HG02798 (cell line): ENCODE measurements around the gene IFNA2.
"Not testable (repeated sequence)": the region's sequence is repeated elsewhere in the genome, so short reads cannot be mapped to it uniquely, and the experiment has no call there.

ENCODE experiments used
- ATAC-seq: cut with Tn5 transposase; IDR thresholded peaks from one replicate; pipeline ENCODE4 v1.9.1; 2021; ENCODE audit warnings: mild to moderate bottlenecking; ENCODE audit not compliant: unreplicated experiment, poor library complexity

IFNA2 gene

DNA sequence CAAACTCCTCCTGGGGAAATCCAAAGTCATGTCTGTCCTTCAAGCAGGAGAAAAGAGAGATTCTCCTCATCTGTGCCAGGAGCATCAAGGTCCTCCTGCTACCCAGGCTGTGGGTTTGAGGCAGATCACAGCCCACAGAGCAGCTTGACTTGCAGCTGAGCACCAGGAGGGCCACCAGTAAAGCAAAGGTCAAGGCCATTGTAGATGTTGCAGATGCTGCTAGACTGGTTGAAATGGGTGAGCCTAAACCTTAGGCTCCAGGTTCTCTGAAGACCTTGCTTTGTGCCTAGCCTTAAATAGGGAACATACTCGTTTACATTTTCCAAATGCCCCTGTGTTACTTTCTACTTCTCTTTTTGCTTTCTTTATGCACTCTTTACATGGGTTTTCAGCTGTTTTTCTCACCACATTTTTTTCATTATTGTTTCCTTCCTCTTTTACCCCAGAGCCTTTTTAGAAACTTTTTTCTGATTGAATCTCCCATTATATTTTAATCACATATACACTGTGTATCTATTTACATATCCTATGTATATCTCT is at the start of gene IFNA2:
Gene IFNA2, minus strand, starts transcription at position 268 of the 540 bp plus-strand sequence. Its CDS starts 69 bp downstream, at position 199.
- no peak for ATAC-seq

GRCh38 chr9:21435015-21435383 is 49.8 kb upstream of the IFNA2 start:
- not testable (repeated sequence) for ATAC-seq

DNA sequence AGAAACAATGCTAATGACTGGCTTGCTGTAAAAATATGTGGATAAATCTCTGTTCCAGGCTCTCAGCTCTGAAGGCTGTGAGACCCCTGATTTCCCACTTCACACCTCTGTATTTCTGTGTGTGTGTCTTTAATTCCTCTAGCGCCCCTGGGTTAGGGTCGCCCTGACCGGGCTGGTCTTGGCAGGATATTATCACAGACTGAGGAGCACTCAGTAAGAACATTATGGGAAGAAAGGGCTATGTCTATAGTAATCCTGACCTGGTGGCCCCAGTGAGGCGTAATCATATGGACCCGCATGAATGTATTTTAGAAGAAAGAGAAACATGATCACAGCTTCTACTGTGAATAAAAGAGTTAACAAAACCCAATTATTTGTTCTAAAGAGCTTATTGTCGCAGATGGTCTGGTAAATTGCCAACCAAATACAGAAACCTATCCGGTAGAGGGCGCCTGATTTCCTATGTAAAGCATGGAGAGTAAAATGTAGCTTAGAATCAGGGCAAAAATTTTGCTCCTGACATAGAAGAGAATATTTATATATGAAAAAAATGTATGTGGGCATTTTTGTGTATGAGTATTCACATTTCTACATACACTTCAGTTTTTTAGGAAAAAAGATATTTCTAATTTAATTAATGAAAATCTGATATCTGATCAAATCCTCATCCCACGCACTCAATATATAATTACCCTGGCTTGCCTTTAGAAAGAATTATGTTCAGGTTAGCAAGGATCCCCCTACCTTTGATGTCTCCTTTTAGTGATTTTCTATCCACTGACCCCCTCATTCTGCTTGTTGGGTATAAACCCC is 49.2 kb upstream of the IFNA2 start:
- no peak for ATAC-seq

- ATAC-seq = peak; percentile 66
Observed at GRCh38 chr9:21432672-21433425, 47.7 kb upstream of the IFNA2 start.

DNA sequence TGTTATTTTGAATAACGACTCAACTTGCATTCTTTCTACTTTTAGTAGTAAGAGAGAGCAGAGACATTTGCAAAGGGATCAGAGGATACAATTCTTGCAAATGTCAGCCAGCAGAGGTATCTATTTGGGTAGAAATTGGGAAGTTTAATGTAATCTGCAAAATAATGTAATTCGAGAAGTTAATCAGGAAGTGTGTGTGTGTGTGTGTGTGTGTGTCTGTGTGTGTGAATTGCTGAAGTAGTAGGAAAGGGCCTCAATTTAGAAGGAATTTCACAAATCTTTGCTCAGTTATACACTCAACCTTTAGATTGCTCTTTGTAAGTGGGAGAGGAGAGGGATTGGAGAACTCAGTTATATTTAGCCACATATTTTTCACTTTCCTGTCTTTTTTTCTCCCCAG is 44.0 kb upstream of the IFNA2 start:
- ATAC-seq = no peak

DNA sequence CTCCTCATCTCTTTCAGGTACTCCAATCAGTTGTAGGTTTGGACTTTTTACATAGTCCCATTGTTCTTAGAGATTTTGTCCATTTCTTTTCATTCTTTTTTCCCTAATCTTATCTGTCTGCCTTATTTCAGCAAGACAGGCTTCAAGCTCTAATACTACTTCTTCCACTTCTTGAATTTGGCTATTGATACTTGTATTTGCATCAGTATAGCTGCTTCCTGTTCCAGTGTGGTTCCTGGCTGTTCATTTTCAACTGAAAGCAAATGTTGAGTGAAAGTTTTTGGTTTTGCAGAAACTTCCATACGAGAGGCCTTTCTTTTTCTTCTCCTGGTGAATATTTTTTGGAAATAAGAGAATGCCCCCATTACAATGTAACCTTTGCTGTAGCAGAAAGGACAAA is 43.0 kb upstream of the IFNA2 start:
- ATAC-seq = peak; percentile 43

DNA sequence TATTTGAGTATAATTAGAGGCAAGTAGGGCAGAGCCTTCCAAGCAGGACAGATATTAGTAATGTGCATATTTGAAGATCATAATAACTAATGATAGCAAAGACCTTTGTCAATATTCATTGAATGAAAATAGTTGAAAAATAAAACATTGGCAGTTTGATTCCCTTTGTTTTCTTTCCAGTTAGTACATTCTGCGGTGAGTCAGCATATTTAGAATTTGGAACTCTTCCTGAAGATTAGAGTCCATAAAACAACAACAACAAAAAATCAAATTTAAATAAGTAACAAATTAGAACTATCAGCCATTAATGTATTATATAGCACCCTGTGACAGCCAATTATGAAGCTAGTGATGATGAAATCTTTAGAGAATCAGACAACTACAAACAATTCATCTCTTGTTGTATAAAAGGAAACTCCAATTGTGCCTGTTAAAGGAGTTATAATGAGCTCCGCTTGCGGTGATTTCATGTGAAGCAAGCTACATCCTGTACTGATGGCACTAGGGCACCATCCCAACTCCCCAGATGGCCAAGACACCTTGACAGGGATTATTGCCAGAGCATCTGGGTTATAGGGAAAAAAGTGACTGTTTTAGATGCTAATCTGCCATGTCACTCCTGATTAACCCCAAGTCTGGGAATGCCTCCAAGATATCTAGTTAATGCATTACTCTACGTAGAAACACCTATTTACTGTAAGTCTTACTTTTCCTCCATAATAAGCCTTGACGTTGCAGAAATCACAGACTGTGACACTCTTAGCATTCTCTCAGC is 30.5 kb upstream of the IFNA2 start:
- ATAC-seq = no peak

- no peak for ATAC-seq
Observed at GRCh38 chr9:21414220-21414940, 29.2 kb upstream of the IFNA2 start.

DNA sequence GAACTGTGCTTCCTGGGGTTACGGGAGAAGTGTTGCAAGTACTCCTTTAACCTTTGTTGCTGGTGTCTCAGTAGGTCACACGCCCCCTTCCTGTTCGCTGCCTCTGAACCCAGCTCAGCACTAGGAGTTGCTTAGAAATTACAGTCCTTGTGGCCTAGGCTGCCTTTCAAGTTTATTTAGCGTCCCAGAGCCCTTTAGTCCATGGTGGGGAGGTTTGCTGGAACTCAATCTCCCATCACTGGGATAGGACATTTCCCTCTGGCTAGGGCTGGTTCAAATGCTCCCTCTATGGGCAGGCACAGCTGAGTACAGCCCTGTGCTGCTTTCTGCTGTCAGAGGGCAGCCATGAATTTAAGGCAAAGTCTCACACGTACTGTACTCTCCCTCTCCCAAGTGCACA is 28.4 kb upstream of the IFNA2 start:
- peak; percentile 64 for ATAC-seq

DNA sequence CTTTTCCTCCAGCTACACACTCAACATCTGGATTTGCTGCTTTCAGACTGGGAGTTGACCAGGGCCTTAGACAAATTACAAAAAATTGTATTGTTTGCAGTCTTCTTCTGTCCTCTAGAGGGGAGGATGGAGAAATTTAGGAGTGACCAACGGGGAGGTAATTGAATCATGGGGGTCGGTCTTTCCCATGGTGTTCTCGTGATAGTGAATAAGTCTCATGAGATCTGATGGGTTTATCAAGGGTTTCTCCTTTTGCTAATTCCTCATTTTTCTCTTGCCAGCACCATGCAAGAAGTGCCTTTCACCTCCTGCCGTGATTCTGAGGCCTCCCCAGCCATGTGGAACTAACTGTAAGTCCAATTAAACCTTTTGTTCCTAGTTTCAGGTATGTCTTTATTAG is 28.0 kb upstream of the IFNA2 start:
- no peak for ATAC-seq

- no peak for ATAC-seq
Observed at GRCh38 chr9:21412107-21412506, 26.9 kb upstream of the IFNA2 start.

GRCh38 chr9:21408817-21409216 is 23.6 kb upstream of the IFNA2 start, which contains the start of gene IFNA8:
IFNA8 (plus strand) TSS chr9:21409117; CDS start chr9:21409177, 60 bp downstream.
- no peak for ATAC-seq

DNA sequence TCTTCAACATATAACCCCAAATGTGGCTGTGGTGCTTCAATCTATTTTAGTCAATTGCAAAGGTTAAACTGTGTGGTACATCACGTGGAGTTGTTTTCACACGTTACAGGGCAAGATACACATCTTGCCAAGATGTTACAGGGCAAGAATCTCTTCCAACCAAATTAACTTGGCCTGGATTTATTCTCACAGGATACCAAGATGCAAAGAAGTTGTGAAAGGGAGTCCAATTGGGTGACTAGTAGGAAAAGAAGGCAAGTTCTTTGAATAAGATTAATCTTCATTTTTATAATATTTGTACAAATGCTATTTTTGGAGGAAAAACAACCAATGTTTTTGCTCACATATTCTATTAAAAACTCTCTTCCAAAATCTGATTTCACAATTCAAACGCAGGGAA is 18.9 kb upstream of the IFNA2 start:
- no peak for ATAC-seq

GRCh38 chr9:21402386-21403251 is 17.4 kb upstream of the IFNA2 start:
- ATAC-seq = no peak

- ATAC-seq = no peak
Observed at GRCh38 chr9:21399956-21400355, 14.8 kb upstream of the IFNA2 start.

GRCh38 chr9:21398955-21399489 is 13.8 kb upstream of the IFNA2 start:
- no peak for ATAC-seq

GRCh38 chr9:21395778-21396717 is 10.8 kb upstream of the IFNA2 start:
- ATAC-seq = peak; percentile 82

- peak; percentile 83 for ATAC-seq
Observed at GRCh38 chr9:21392270-21392669, 7.1 kb upstream of the IFNA2 start.
